Osteocyte (in vitro differentiated cells): ENCODE results near the gene CNST. TPM values are rescaled to one million over a fixed set of nuclear protein-coding genes. Genes with fewer than 3 reads are reported as not detected.
"Not testable (repeated sequence)": the region's sequence is repeated elsewhere in the genome, so short reads cannot be mapped to it uniquely, and the experiment has no call there.

Experiments used
- DNase-seq: peaks from one replicate; pipeline ENCODE4 v3.0.0; 2021; ENCODE audit warnings: mixed read lengths; ENCODE audit not compliant: unreplicated experiment; ENCODE audit errors: extremely low spot score
- H3K27ac Mint-ChIP-seq: one replicate; pipeline ENCODE4 v1.8.0; 2021; ENCODE audit warnings: mild to moderate bottlenecking, mixed read lengths; ENCODE audit not compliant: unreplicated experiment
- H3K27me3 Mint-ChIP-seq: one replicate; pipeline ENCODE4 v1.8.0; 2021; ENCODE audit warnings: mixed read lengths; ENCODE audit not compliant: unreplicated experiment
- H3K36me3 Mint-ChIP-seq: one replicate; pipeline ENCODE4 v1.8.0; 2021; ENCODE audit warnings: mixed read lengths; ENCODE audit not compliant: unreplicated experiment
- H3K4me1 Mint-ChIP-seq: one replicate; pipeline ENCODE4 v1.8.0; 2021; ENCODE audit warnings: mixed read lengths; ENCODE audit not compliant: unreplicated experiment
- H3K4me3 Mint-ChIP-seq: one replicate; pipeline ENCODE4 v1.8.0; 2021; ENCODE audit warnings: mild to moderate bottlenecking, moderate library complexity, mixed read lengths; ENCODE audit not compliant: unreplicated experiment
- H3K9me3 Mint-ChIP-seq: one replicate; pipeline ENCODE4 v1.8.0; 2021; ENCODE audit warnings: mixed read lengths; ENCODE audit not compliant: unreplicated experiment
- total RNA-seq: library from RNA; stranded (reverse); gene quantifications from 2 replicates; pipeline ENCODE4 v1.2.1, GENCODE V29; 2021
- TF ChIP-seq, protein P1 (sequence below): fragments of 200-600 bp; sonication (generic); IDR thresholded peaks from 2 replicates; pipeline ENCODE4 v1.5.0; 2021; ENCODE audit warnings: antibody characterized with exemption, mild to moderate bottlenecking, moderate library complexity

Gene CNST
- total RNA-seq, 1 donor from 2014 or later, result 26.8 TPM

DNA sequence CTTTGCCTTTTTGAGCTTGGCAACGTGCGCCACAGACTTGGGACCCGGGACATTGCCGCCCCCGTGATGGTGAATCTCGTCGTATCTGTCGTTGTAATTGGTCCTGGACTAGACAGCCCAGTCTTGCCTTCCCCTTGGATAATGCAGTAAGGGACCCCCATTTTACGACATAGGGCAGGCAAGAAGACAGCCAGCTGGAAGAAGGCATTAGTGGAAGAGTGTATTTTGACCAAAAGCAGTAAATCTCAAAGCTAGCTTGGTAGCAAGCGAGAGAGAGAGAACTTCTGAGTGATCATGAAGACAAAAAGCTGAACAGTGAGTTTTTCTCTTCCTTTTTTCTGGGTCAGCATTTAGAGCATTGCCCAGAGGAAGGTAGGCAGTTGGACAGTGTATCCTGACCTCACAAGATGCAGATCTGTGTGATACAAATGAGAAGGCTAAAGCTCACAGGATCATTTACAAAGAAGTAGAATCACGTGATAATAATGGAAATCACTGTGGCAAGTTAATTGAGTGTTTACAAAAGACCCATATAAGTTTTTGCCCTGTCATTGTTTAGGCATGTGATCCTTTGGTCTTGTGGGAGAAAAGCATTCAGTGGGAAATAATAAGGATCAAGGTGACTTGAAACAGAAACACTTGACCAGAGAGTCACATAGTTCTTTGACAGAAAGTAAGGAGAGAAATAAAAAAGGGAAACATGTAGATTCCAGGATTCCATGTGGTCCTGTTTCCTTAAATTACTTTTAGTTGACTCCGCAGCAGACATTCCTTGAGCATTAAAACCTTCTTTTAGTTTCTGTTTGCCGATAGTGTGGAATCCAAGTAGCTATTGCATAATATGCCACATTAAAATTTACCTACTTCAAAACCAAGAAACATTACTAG, 66.3 kb downstream of the CNST start:
- Mint-ChIP-seq H3K9me3 (no peaks in the 10 kb centered on the region), H3K27ac (peak overlapping the region; percentile 88), H3K4me3 (peak overlapping the region; percentile 60), H3K4me1 (peaks cover 37% of the 10 kb centered on the region), H3K36me3 (peaks cover 9% of the 10 kb centered on the region), H3K27me3 (no peaks in the 10 kb centered on the region)
- DNase-seq, result no peak
- TF ChIP-seq, protein P1, sequence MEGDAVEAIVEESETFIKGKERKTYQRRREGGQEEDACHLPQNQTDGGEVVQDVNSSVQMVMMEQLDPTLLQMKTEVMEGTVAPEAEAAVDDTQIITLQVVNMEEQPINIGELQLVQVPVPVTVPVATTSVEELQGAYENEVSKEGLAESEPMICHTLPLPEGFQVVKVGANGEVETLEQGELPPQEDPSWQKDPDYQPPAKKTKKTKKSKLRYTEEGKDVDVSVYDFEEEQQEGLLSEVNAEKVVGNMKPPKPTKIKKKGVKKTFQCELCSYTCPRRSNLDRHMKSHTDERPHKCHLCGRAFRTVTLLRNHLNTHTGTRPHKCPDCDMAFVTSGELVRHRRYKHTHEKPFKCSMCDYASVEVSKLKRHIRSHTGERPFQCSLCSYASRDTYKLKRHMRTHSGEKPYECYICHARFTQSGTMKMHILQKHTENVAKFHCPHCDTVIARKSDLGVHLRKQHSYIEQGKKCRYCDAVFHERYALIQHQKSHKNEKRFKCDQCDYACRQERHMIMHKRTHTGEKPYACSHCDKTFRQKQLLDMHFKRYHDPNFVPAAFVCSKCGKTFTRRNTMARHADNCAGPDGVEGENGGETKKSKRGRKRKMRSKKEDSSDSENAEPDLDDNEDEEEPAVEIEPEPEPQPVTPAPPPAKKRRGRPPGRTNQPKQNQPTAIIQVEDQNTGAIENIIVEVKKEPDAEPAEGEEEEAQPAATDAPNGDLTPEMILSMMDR, result no peak

DNA sequence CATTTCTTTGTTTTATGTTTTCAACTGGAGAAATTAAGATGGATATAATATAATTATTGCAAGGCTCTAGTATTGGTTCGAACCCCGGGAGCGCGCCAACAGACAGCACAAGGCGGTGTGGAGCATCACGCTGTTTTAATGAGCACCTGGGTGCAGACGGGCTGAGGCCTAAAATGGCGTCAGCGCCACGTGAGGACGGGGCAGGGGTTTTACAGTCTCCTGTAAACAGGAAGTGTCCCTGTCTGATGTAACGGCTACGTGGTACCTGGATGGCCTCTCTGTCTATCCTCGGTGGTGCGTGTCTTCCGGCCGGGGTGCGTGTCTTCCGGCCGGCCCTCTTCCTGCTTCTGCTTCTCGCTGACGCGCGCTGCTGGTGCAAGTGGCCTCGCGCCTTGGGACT, 68.4 kb downstream of the CNST start:
- peaks cover 26% of the 10 kb centered on the region for H3K4me1 Mint-ChIP-seq
- DNase-seq, H3K9me3 Mint-ChIP-seq, H3K27ac Mint-ChIP-seq, H3K4me3 Mint-ChIP-seq, H3K27me3 Mint-ChIP-seq, H3K36me3 Mint-ChIP-seq: not testable (repeated sequence)

DNA sequence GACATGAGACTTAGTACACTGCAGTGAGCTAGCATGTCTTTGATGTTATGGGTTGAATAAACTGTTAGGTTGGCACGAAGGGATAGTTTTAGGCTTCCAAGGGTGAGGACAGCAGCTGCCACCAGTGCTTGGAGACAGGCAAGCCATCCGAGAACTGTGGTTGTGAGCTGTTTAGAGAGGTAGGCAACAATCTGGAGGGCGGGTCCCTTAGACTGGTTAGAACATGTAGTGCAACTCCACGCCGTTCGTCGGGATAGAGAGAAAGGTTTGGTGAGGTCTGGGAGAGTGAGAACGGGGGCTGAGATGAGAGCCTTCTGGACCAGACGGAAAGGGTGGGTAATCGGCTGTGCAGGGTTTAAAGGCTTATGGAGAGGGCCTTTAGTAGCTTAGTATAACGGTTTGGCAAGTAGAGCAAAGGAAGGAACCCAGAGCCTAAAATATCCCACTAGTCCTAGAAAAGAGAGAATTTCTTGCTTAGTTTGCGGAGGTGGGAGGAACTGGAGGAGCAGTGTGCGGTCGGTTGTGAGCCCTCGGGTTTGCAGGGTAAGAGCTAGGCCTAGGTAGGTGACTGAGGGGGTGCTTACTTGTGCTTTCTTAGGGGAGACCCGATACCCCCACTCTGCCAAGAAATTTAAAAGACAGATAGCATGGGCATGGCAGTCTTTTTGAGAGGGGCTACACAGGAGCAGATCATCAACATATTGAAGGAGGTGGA, 72.8 kb downstream of the CNST start:
- TF ChIP-seq, protein P1, result no peak
- DNase-seq, result no peak
- Mint-ChIP-seq H3K9me3 (no peaks in the 10 kb centered on the region), H3K27ac (no peak overlapping the region), H3K36me3 (peaks cover 18% of the 10 kb centered on the region), H3K27me3 (no peaks in the 10 kb centered on the region), H3K4me1 (peaks cover 10% of the 10 kb centered on the region), H3K4me3 (no peak overlapping the region)

DNA sequence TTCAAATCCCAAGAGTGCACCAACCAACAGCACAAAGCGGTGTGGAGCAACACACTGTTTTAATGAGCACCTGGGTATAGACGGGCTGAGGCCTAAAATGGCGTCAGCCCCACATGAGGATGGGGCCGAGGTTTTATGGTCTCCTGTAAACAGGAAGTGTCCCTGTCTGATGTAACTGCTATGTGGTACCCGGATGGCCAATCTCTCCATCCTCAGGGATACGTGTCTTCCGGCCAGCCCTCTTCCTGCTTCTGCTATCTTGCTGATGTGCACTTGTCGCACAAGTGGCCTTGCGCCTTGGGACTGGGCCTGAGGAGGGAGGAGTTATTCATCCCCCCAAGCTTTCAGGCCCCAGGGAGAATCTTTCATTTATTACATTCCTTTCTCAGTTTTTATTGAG, 73.5 kb downstream of the CNST start:
- Mint-ChIP-seq H3K4me1 (peaks cover 10% of the 10 kb centered on the region), H3K4me3 (no peak overlapping the region), H3K27ac (no peak overlapping the region), H3K27me3 (no peaks in the 10 kb centered on the region), H3K9me3 (no peaks in the 10 kb centered on the region), H3K36me3 (peaks cover 18% of the 10 kb centered on the region)
- TF ChIP-seq, protein P1, result no peak
- no peak for DNase-seq

DNA sequence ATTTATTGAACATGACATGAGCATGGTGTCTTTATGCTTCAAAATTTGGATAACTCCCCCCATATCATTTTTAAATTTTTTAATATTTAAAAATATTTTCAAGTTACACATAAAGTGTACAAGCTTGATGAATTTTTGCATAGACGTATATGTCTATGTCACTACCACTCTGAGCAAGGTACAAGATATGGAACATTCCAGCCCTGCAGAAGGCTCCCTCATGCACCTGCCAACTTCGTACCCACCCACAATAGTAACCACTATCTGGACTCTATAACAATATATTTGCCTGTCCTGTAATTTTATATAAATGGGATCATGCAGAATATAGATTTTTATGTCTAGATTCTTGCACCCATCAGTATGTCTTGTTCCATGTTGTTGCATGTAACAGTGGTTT, 74.5 kb downstream of the CNST start:
- peaks cover 10% of the 10 kb centered on the region for H3K4me1 Mint-ChIP-seq
- H3K9me3 Mint-ChIP-seq, result no peaks in the 10 kb centered on the region
- peaks cover 21% of the 10 kb centered on the region for H3K36me3 Mint-ChIP-seq
- no peak for DNase-seq
- TF ChIP-seq, protein P1, result no peak
- H3K27me3 Mint-ChIP-seq, result no peaks in the 10 kb centered on the region
- peak overlapping the region; percentile 2 for H3K27ac Mint-ChIP-seq
- H3K4me3 Mint-ChIP-seq, result no peak overlapping the region
